Central memory CD8-positive, alpha-beta T cell (primary cell): ENCODE results near the gene TRIM52.

Source experiments
- ATAC-seq: fragments of 150-1000 bp; cut with Tn5 transposase; replicated peaks from 2 replicates; pipeline ENCODE4 v1.10.0; 2022; ENCODE audit warnings: mild to moderate bottlenecking, moderate FRiP score, moderate number of reproducible peaks; ENCODE audit not compliant: poor library complexity, severe bottlenecking; ENCODE audit errors: extremely low read depth
- DNase-seq, 2 donors: peaks; one replicate each; pipeline ENCODE4 v3.0.0; 2021; ENCODE audit warnings: low spot score in 2 of 2
- H3K27ac Mint-ChIP-seq: one replicate; pipeline ENCODE4 v1.8.0; 2022; ENCODE audit warnings: low read depth, mild to moderate bottlenecking, moderate library complexity, mixed read lengths
- H3K27me3 Mint-ChIP-seq: one replicate; pipeline ENCODE4 v1.8.0; 2022; ENCODE audit warnings: mixed read lengths
- H3K36me3 Mint-ChIP-seq: one replicate; pipeline ENCODE4 v1.8.0; 2022; ENCODE audit warnings: mild to moderate bottlenecking, moderate library complexity, mixed read lengths; ENCODE audit not compliant: insufficient read depth
- H3K4me1 Mint-ChIP-seq: one replicate; pipeline ENCODE4 v1.8.0; 2022; ENCODE audit warnings: mixed read lengths
- H3K4me3 Mint-ChIP-seq: one replicate; pipeline ENCODE4 v1.8.0; 2022; ENCODE audit warnings: mild to moderate bottlenecking, moderate library complexity, mixed read lengths
- H3K9me3 Mint-ChIP-seq: one replicate; pipeline ENCODE4 v1.8.0; 2022; ENCODE audit warnings: mixed read lengths

Gene TRIM52

DNA sequence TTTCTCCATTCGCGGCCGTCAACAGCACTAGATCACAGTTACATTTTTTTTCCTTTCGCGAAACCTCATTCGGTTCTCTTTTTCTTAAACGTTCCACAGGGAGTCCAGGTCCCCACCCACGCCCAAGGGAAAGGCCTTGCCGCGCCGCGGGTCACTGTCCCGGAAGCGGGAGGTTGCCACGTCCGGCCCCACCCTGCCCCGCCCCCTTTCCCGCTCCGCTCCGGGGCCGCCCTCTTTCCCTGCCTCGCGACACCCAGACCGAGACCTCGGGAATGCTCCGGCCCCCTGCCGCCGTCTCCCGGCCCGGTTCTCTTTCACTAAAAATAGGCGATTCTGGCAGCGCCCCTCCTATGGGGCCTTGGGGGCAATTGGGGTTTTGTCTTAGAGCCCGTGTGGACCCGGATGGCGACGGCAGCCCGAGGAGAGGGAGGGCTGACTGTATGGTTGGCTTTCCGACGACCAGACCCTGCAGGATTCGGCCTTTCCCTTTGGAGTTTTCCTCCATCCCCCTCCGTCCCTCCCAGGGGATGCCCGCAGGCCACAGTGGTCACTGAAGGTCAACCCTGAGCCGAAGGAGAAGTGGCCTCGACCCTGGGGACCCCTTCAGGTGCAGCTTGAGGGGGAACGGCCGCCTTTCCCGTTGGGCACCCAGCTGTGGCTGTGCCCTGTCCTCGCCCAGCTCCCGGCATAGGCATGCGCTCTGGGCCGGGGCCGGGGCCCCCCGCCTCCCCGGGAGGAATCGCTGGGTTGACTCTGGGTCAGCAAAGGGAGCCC is 14.5 kb downstream of the TRIM52 start:
- ATAC-seq (peak; percentile 6), DNase-seq (no peak)
- peak overlapping the region; percentile 98 for H3K4me3 Mint-ChIP-seq
- H3K27me3 Mint-ChIP-seq: no peaks in the 10 kb centered on the region
- H3K4me1 Mint-ChIP-seq: peaks cover 80% of the 10 kb centered on the region
- no peaks in the 10 kb centered on the region for H3K9me3 Mint-ChIP-seq
- H3K36me3 Mint-ChIP-seq: peaks cover 44% of the 10 kb centered on the region
- H3K27ac Mint-ChIP-seq: peak overlapping the region; percentile 96

DNA sequence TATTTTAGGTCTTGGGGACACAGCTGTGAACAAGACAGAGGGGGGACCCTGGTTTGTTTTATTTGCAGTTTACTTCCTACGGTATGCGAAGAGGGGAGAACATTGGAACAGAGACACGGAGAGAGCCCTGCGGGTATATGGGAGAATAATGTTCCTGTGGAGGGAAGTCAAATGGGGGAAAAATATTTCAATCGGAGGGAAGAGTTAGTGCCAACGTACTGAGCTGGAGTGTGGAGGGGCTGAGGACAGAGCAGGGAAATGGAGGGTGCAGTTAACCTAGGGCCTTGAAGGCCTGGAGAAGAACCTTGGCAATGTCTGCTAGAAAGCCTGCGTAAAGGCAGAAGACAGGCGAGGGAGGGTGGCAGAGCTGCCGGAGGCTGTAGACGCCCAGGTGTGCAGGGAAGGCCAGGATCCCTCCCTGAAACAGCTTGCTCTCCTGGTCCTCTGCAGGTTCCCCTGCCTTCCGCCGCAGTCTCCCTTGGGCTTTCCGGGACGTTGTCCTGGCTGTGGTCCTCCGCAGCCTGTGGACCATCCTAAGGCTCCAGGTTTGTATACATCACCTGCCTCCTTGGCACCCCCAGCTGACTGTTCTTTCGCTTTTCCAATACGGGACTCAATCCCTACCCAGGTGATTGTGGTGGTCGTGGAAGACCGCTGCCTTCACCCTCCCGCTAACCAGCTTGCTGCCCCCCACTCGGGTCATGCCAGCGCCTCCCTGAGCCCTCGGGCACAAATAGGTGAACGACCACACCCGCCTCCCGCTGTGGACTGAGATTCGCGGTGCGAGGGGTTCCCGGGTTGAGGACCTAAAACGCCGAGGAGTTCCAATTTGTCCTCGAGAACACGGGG is 15.3 kb downstream of the TRIM52 start:
- peak overlapping the region; percentile 96 for H3K27ac Mint-ChIP-seq

DNA sequence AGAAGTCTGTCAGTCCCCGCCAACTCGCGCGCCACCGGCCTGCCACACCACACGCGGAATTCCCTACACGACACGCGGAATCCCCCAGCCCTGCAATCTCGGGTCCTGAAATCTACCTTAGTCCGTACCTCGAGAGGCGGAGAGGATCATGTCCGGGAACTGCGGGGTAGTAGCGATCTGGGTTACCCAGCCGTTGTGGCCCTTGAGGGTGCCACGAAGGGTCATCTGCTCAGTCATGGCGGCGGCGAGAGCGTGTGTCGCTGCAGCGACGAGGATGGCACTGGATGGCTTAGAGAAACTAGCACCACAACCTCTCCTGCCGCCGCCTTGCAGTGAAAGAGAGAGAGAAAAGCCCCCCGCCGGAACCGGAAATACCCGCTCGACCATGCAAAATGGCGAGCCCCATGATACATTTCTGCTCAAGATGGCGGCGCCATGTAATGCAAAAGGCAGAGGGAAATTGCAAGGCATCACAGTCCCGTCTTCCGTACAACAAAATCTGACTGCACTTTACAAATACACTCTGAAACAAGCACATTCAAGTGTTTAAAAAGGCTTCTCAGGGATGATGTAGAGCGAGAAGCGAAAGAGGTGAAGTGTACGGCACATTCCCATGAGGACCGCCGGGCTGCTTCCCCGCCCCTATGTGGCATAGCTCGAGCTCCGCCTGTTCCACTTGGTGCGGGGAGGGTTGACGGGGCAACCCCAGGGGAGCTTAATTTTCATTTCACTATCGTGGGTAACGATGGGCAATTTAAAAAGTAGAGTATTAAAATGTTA is 17.2 kb downstream of the TRIM52 start, which contains the start of gene RACK1:
RACK1 (minus strand) TSS at position 343 of the 780 bp plus-strand sequence; CDS start at position 237, 106 bp downstream.
- ATAC-seq (peak; percentile 69), DNase-seq (peak; percentile 82)
- peak within 1 kb of the TSS; percentile 98 for H3K4me3 Mint-ChIP-seq
- peaks cover 61% of the 10 kb centered on the region for H3K36me3 Mint-ChIP-seq
- H3K27me3 Mint-ChIP-seq: no peaks in the 10 kb centered on the region
- peaks cover 67% of the 10 kb centered on the region for H3K4me1 Mint-ChIP-seq
- H3K9me3 Mint-ChIP-seq: no peaks in the 10 kb centered on the region
- H3K27ac Mint-ChIP-seq: peak within 1 kb of the TSS; percentile 96

More for the DNA sequence above, 15.3 kb downstream of the TRIM52 start:
- H3K9me3 Mint-ChIP-seq: no peaks in the 10 kb centered on the region
- DNase-seq (no peak), ATAC-seq (no peak)
- H3K4me3 Mint-ChIP-seq: peak overlapping the region; percentile 98
- no peaks in the 10 kb centered on the region for H3K27me3 Mint-ChIP-seq
- peaks cover 51% of the 10 kb centered on the region for H3K36me3 Mint-ChIP-seq
- peaks cover 76% of the 10 kb centered on the region for H3K4me1 Mint-ChIP-seq

DNA sequence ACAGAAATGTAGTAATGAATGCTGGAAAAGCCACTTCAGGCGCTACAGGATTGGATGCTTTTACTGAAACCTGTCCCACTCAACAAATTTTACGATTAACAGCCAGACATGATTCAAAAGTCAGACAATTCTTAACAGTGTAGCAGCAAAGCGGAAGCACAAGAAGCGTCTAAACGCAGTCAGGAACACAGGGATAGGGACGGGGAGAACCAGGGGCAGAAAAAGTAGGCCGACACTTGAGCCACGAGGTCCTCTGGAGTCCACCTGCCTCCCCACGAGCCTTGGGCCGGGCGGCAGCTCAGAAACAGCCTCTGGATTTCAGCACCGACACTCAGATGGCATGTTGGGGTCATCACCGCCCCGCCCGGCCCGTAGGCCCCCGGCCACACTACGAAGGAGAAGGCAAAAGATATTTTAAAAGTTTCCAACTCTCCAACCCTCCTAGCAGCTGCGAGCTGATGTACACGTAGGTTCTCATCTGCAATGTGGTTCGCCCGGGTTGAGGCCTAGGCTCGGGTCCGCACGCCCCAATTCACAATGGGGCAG is 17.9 kb downstream of the TRIM52 start:
- Mint-ChIP-seq H3K27ac (peak overlapping the region; percentile 94), H3K9me3 (no peaks in the 10 kb centered on the region), H3K4me3 (peak overlapping the region; percentile 98), H3K4me1 (peaks cover 67% of the 10 kb centered on the region), H3K36me3 (peaks cover 68% of the 10 kb centered on the region), H3K27me3 (no peaks in the 10 kb centered on the region)
- no peak for DNase-seq
- peak; percentile 11 for ATAC-seq

DNA sequence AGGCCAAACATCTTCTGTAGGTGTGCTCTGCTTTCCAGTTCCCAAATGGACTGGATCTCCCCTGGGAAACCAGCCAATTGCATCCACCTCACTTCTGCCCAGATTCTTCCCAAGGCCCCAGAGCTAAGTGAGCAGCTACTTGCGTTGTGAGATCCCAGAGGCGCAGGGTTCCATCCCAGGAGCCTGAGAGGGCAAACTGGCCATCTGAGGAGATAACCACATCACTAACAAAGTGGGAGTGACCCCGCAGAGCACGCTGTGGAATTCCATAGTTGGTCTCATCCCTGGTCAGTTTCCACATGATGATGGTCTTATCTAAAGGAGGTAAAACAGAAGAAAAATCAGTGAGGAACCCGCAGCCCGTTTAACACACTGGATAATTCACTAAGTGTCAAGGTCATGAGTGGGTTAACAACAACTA is 18.9 kb downstream of the TRIM52 start:
- no peak for DNase-seq
- Mint-ChIP-seq H3K4me1 (peaks cover 59% of the 10 kb centered on the region), H3K36me3 (peaks cover 76% of the 10 kb centered on the region), H3K4me3 (peak overlapping the region; percentile 98), H3K27ac (peak overlapping the region; percentile 94), H3K9me3 (no peaks in the 10 kb centered on the region), H3K27me3 (no peaks in the 10 kb centered on the region)
- no peak for ATAC-seq

DNA sequence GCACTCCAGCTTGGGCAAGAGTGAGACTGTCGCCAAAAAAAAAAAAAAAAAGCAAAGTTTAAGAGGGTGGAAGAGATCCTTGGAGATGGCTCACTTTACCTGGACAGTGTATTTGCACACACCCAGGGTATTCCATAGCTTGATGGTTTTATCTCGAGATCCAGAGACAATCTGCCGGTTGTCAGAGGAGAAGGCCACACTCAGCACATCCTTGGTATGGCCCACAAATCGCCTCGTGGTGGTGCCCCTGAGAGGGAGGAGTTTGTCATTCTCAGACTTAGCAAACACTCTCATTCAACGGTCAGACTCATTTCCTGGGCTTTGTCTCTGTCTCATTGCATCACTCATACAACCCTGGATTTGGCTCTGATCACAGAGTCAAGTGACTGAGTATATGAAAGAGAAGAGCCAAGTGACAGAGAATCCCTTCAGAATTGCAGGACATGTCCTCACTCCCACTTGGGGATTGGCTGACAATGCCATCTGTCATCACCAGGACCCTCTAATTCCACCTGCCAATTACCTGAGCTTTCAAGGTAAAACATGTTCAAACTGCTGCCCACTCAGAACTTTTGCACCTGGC is 19.5 kb downstream of the TRIM52 start:
- peaks cover 57% of the 10 kb centered on the region for H3K4me1 Mint-ChIP-seq

DNA sequence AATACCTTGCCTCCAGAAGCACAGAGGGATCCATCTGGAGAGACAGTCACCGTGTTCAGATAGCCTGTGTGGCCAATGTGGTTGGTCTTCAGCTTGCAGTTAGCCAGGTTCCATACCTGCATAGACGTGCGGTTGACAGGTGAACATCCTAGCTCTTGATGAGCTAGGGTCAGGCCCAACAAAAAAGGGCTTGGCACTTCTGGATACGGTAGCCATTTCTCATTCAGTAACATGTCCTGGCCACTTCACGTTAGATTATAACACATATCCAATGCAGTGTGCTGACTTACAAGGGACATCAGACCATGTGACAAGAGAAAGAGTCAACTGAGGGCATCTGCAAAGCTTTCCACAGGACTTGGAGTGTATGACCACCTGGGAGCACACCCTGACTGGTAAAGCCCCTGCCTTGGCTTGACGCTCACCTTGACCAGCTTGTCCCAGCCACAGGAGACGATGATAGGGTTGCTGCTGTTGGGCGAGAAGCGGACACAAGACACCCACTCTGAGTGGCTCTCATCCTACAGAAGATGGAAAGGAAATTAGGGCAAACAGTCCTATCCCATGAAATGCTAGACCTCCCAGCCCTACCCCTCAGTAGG is 21.8 kb downstream of the TRIM52 start:
- Mint-ChIP-seq H3K9me3 (no peaks in the 10 kb centered on the region), H3K36me3 (peaks cover 91% of the 10 kb centered on the region), H3K4me1 (peaks cover 41% of the 10 kb centered on the region), H3K27me3 (no peaks in the 10 kb centered on the region), H3K4me3 (no peak overlapping the region), H3K27ac (peak overlapping the region; percentile 65)
- ATAC-seq (no peak), DNase-seq (no peak)

More for the DNA sequence above, 19.5 kb downstream of the TRIM52 start:
- no peak for DNase-seq
- peak; percentile 20 for ATAC-seq
- H3K27me3 Mint-ChIP-seq: no peaks in the 10 kb centered on the region
- H3K27ac Mint-ChIP-seq: peak overlapping the region; percentile 94
- H3K4me3 Mint-ChIP-seq: peak overlapping the region; percentile 98
- peaks cover 78% of the 10 kb centered on the region for H3K36me3 Mint-ChIP-seq
- no peaks in the 10 kb centered on the region for H3K9me3 Mint-ChIP-seq

DNA sequence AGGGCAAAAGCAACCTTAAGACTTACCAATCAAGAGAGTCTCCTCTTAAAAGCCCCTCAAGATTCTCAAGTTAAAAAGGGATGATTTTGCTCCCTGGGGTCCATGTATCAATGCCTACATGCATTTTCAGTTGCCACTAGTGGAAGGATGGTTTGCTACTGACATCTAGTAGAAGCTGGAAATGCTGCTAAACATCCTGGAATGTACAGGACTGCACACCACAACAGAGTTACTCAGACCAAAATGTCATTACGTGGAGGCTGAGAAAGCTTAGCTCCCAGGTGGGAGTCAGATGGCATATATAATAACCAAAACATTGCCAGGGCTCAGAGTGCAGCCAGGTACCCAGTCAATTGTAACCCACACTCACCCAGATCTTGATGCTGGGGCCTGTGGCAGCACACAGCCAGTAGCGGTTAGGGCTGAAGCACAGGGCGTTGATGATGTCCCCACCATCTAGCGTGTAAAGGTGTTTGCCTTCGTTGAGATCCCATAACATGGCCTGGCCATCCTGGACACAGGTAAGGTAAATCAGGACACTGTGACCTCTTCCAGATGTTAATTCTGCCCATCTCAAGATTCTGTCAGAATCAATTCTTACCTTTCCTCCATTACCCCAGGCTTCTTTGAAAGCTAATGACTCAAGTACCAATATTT is 23.1 kb downstream of the TRIM52 start:
- Mint-ChIP-seq H3K27me3 (no peaks in the 10 kb centered on the region), H3K36me3 (peaks cover 87% of the 10 kb centered on the region), H3K27ac (peak overlapping the region; percentile 65), H3K9me3 (no peaks in the 10 kb centered on the region), H3K4me3 (no peak overlapping the region), H3K4me1 (peaks cover 39% of the 10 kb centered on the region)
- ATAC-seq (no peak), DNase-seq (no peak)

DNA sequence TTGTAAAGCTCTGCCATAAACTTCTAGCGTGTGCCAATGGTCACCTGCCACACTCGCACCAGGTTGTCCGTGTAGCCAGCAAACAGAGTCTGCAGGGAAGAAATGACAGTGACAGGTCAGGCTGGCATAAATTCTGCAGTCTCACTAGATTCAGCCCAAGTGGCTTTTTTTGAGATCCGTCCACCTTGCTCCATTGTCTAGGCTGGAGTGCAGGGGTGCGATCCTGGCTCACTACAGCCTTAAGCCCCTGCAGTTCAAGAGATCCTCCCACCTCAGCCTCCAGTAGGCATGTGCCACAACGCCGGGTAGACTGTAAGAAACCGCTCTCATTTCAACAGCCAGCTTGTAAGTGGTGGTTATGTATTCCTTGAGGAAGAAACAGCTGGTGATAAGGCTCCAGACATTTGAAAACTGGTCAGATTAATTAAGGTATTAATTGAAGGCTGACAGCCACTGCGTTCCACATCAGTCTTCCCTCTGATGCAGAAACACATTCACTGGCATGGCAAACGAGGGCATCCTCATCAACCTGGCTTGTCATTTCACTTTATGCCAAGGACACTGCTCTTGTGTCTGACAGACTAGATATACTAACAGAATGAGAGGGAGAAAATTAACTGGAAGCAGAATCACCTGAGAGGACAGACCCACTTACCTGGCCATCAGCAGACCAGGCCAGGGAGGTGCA is 23.8 kb downstream of the TRIM52 start:
- H3K36me3 Mint-ChIP-seq: peaks cover 88% of the 10 kb centered on the region
- H3K9me3 Mint-ChIP-seq: no peaks in the 10 kb centered on the region
- no peaks in the 10 kb centered on the region for H3K27me3 Mint-ChIP-seq
- no peak overlapping the region for H3K27ac Mint-ChIP-seq
- no peak overlapping the region for H3K4me3 Mint-ChIP-seq
- ATAC-seq (no peak), DNase-seq (no peak)
- H3K4me1 Mint-ChIP-seq: peaks cover 36% of the 10 kb centered on the region

DNA sequence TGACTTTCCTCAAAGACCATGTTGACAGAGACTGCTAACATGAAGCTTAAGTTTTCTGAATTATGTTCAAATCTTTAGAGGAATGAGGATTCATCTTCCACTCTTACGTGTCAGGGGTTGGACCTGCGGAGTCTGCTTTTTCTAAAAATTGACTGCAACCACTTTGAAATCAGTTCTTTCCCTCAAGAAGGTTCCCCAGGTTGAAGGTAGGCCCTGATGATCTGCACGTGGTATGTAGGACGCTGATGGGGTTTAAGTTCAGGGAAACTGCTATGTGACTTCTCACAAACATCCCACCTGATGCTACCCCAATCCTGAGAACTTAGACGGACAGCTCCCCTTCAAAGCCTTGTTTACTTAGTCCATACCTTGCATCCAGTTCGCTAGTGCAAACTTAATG is 24.5 kb downstream of the TRIM52 start:
- Mint-ChIP-seq H3K27ac (no peak overlapping the region), H3K36me3 (peaks cover 86% of the 10 kb centered on the region), H3K9me3 (no peaks in the 10 kb centered on the region), H3K4me1 (peaks cover 31% of the 10 kb centered on the region), H3K4me3 (no peak overlapping the region), H3K27me3 (no peaks in the 10 kb centered on the region)
- no peak for ATAC-seq
- no peak for DNase-seq
